KMS-11 (cell line): Measurements from ENCODE around the gene KHDC1L.

ENCODE experiments used
- H2AFZ ChIP-seq: fragments of 200-600 bp; sonication (generic); 2 replicates; pipeline ENCODE4 v1.6.1; 2016; ENCODE audit warnings: antibody characterized with exemption, mixed run types, low read depth
- H3K27ac ChIP-seq: fragments of 200-600 bp; sonication (generic); 2 replicates; pipeline ENCODE4 v1.6.1; 2016; ENCODE audit warnings: mild to moderate bottlenecking, mixed run types
- H3K27me3 ChIP-seq: fragments of 200-600 bp; sonication (generic); 2 replicates; pipeline ENCODE4 v1.6.1; 2017; ENCODE audit warnings: mild to moderate bottlenecking, low read depth, mixed run types, moderate library complexity; ENCODE audit not compliant: insufficient read depth
- H3K36me3 ChIP-seq: fragments of 200-600 bp; sonication (generic); 2 replicates; pipeline ENCODE4 v1.6.1; 2017; ENCODE audit warnings: mild to moderate bottlenecking, mixed run types; ENCODE audit not compliant: insufficient read depth
- H3K4me1 ChIP-seq: fragments of 200-600 bp; sonication (generic); 2 replicates; pipeline ENCODE4 v1.6.1; 2016; ENCODE audit warnings: mild to moderate bottlenecking, low read depth, mixed run types; ENCODE audit not compliant: poor library complexity, severe bottlenecking
- H3K4me2 ChIP-seq: fragments of 200-600 bp; sonication (generic); 2 replicates; pipeline ENCODE4 v1.7.0; 2016; ENCODE audit warnings: mild to moderate bottlenecking, mixed run types
- H3K4me3 ChIP-seq: fragments of 200-600 bp; sonication (generic); IDR thresholded peaks from 2 replicates; pipeline ENCODE4 v1.6.1; 2017; ENCODE audit warnings: low read depth, low read length, mixed read lengths; ENCODE audit not compliant: insufficient read depth
- H3K79me2 ChIP-seq: fragments of 200-600 bp; sonication (generic); 2 replicates; pipeline ENCODE4 v1.6.1; 2016; ENCODE audit warnings: low read depth, mixed run types; ENCODE audit not compliant: insufficient read depth
- H3K9ac ChIP-seq: fragments of 200-600 bp; sonication (generic); 2 replicates; pipeline ENCODE4 v1.6.1; 2016; ENCODE audit warnings: mild to moderate bottlenecking, mixed run types
- H4K20me1 ChIP-seq: fragments of 200-600 bp; sonication (generic); 2 replicates; pipeline ENCODE4 v1.6.1; 2016; ENCODE audit warnings: mild to moderate bottlenecking, mixed run types; ENCODE audit not compliant: insufficient read depth
- CTCF ChIP-seq: fragments of 200-600 bp; sonication (generic); conservative IDR thresholded peaks from 2 replicates; pipeline ENCODE4 v1.6.1; 2017; ENCODE audit warnings: low read depth, mild to moderate bottlenecking, antibody characterized with exemption, low read length, moderate library complexity, mixed read lengths

Gene KHDC1L

GRCh38 chr6:73248192-73248903 lies 23.1 kb upstream of the KHDC1L start:
- Histone ChIP-seq H3K4me3 (no peak overlapping the region), H3K27ac (no peak overlapping the region), H2AFZ (no peak overlapping the region), H3K79me2 (no peaks in the 10 kb centered on the region), H4K20me1 (no peaks in the 10 kb centered on the region), H3K4me2 (no peak overlapping the region), H3K4me1 (no peaks in the 10 kb centered on the region), H3K27me3 (no peaks in the 10 kb centered on the region), H3K36me3 (no peaks in the 10 kb centered on the region), H3K9ac (no peak overlapping the region)
- no peak for TF ChIP-seq CTCF

GRCh38 chr6:73242001-73242400 lies 16.7 kb upstream of the KHDC1L start:
- no peak for TF ChIP-seq CTCF
- H3K4me1 ChIP-seq, result no peaks in the 10 kb centered on the region
- H4K20me1 ChIP-seq, result no peaks in the 10 kb centered on the region
- no peak overlapping the region for H3K4me3 ChIP-seq
- no peak overlapping the region for H3K27ac ChIP-seq
- H3K79me2 ChIP-seq, result no peaks in the 10 kb centered on the region
- H3K9ac ChIP-seq, result no peak overlapping the region
- H2AFZ ChIP-seq, result no peak overlapping the region
- H3K36me3 ChIP-seq, result no peaks in the 10 kb centered on the region
- no peaks in the 10 kb centered on the region for H3K27me3 ChIP-seq
- H3K4me2 ChIP-seq, result no peak overlapping the region

- TF ChIP-seq CTCF, result no peak
- H3K4me2 ChIP-seq, result no peak overlapping the region
Observed at GRCh38 chr6:73240730-73241129, 15.4 kb upstream of the KHDC1L start.

GRCh38 chr6:73236144-73236750 lies 11.0 kb upstream of the KHDC1L start:
- no peaks in the 10 kb centered on the region for H4K20me1 ChIP-seq
- H3K27me3 ChIP-seq, result no peaks in the 10 kb centered on the region
- no peaks in the 10 kb centered on the region for H3K79me2 ChIP-seq
- no peak overlapping the region for H3K4me2 ChIP-seq
- peaks cover 16% of the 10 kb centered on the region for H3K4me1 ChIP-seq
- no peak overlapping the region for H3K27ac ChIP-seq
- no peaks in the 10 kb centered on the region for H3K36me3 ChIP-seq
- H3K4me3 ChIP-seq, result no peak overlapping the region
- H3K9ac ChIP-seq, result no peak overlapping the region
- no peak overlapping the region for H2AFZ ChIP-seq
- no peak for TF ChIP-seq CTCF

More at GRCh38 chr6:73240730-73241129, 15.4 kb upstream of the KHDC1L start:
- no peaks in the 10 kb centered on the region for H3K4me1 ChIP-seq
- H3K27me3 ChIP-seq, result no peaks in the 10 kb centered on the region
- no peaks in the 10 kb centered on the region for H4K20me1 ChIP-seq
- H3K36me3 ChIP-seq, result no peaks in the 10 kb centered on the region
- no peak overlapping the region for H3K4me3 ChIP-seq
- no peak overlapping the region for H3K27ac ChIP-seq
- no peak overlapping the region for H2AFZ ChIP-seq
- no peak overlapping the region for H3K9ac ChIP-seq
- no peaks in the 10 kb centered on the region for H3K79me2 ChIP-seq
